GM23248 (cell line): ENCODE measurements around the gene CEP164. TPM values are rescaled to one million over a fixed set of nuclear protein-coding genes. Genes with fewer than 3 reads are reported as not detected.

Experiments
- DNase-seq: peaks from one replicate; pipeline ENCODE4 v3.0.0-alpha.2; 2015
- H2AFZ ChIP-seq: fragments of 200-600 bp; sonication (generic); 2 replicates; pipeline ENCODE4 v1.6.1; 2016; ENCODE audit warnings: antibody characterized with exemption
- H3F3A ChIP-seq: fragments of 200-600 bp; sonication (generic); 2 replicates; pipeline ENCODE4 v1.6.1; 2016; ENCODE audit warnings: mild to moderate bottlenecking, antibody characterized with exemption, mixed run types; ENCODE audit not compliant: insufficient read depth
- H3K27ac ChIP-seq: fragments of 200-600 bp; sonication (generic); 2 replicates; pipeline ENCODE4 v1.5.1; 2016; ENCODE audit warnings: mild to moderate bottlenecking
- H3K27me3 ChIP-seq: fragments of 200-600 bp; sonication (generic); replicated peaks from 2 replicates; pipeline ENCODE4 v1.6.1; 2016; ENCODE audit warnings: mild to moderate bottlenecking; ENCODE audit not compliant: insufficient read depth
- H3K36me3 ChIP-seq: fragments of 200-600 bp; sonication (generic); 2 replicates; pipeline ENCODE4 v1.6.1; 2016; ENCODE audit warnings: low read depth, mild to moderate bottlenecking
- H3K4me1 ChIP-seq: fragments of 200-600 bp; sonication (generic); 2 replicates; pipeline ENCODE4 v1.6.1; 2016; ENCODE audit warnings: mild to moderate bottlenecking; ENCODE audit not compliant: insufficient read depth
- H3K4me2 ChIP-seq: fragments of 200-600 bp; sonication (generic); one replicate; pipeline ENCODE4 v1.6.1; 2016; ENCODE audit warnings: mild to moderate bottlenecking; ENCODE audit not compliant: unreplicated experiment
- H3K4me3 ChIP-seq: fragments of 200-600 bp; sonication (generic); 2 replicates; pipeline ENCODE4 v1.5.1; 2016; ENCODE audit warnings: mild to moderate bottlenecking
- H3K79me2 ChIP-seq: fragments of 200-600 bp; sonication (generic); 2 replicates; pipeline ENCODE4 v1.6.1; 2016; ENCODE audit warnings: mild to moderate bottlenecking; ENCODE audit not compliant: insufficient read depth
- H3K9ac ChIP-seq: fragments of 200-600 bp; sonication (generic); 2 replicates; pipeline ENCODE4 v1.6.1; 2016; ENCODE audit warnings: mild to moderate bottlenecking
- H3K9me2 ChIP-seq: fragments of 200-600 bp; sonication (generic); 2 replicates; pipeline ENCODE4 v1.6.1; 2016; ENCODE audit warnings: mixed run types, mild to moderate bottlenecking, moderate library complexity; ENCODE audit not compliant: insufficient read depth
- H3K9me3 ChIP-seq: fragments of 200-600 bp; sonication (generic); one replicate; pipeline ENCODE4 v1.6.1; 2017; ENCODE audit warnings: low read depth
- H4K20me1 ChIP-seq: fragments of 200-600 bp; sonication (generic); 2 replicates; pipeline ENCODE4 v1.6.0; 2016; ENCODE audit not compliant: insufficient read depth
- EZH2 ChIP-seq: fragments of 200-600 bp; sonication (generic); IDR thresholded peaks from 2 replicates; pipeline ENCODE4 v1.6.1; 2018; ENCODE audit warnings: antibody characterized with exemption, mild to moderate bottlenecking; ENCODE audit not compliant: insufficient read depth, poor library complexity, severe bottlenecking
- EZH2phosphoT487 ChIP-seq: fragments of 200-600 bp; sonication (generic); IDR thresholded peaks from 2 replicates; pipeline ENCODE4 v1.6.1; 2018; ENCODE audit warnings: antibody characterized with exemption, moderate library complexity, mild to moderate bottlenecking, low read depth; ENCODE audit not compliant: insufficient read depth
- WGBS, 2 experiments: methylation state at CpG; one replicate each; pipeline ENCODE4 v1.1.6; 2015 to 2017; ENCODE audit warnings: low lambda C conversion rate in 2 of 2, low coverage in 1 of 2; ENCODE audit errors: missing lambda C conversion rate in 2 of 2; 5-methylcytosine and 5-hydroxymethylcytosine counted together
- in situ Hi-C: fragments of 300-500 bp; cut with MboI; formaldehyde crosslinking; loops from 2 replicates; pipeline ENCODE4 v1.15.0; 2020
- polyA plus RNA-seq: library from polyadenylated mRNA; unstranded; fragments of >200 nt; fragmentation: Nextera tagmentation; extraction: Ambion mirVana; gene quantifications from 2 replicates; pipeline ENCODE4 v1.2.1, GENCODE V29; 2016
- total RNA-seq: library from RNA; depleted of rRNA; stranded (reverse); fragments of >200 nt; shearing (Covaris generic); gene quantifications from 2 replicates; pipeline ENCODE4 v1.2.3, GENCODE V29; 2014

The CEP164 gene
- total and polyA plus RNA-seq, 2 experiments from 2014 or later, result 20.3 to 30.9 TPM

GRCh38 chr11:117305145-117305544 lies 22.5 kb upstream of the CEP164 start:
- no peak for DNase-seq
- H3K4me1 ChIP-seq, result peaks cover 12% of the 10 kb centered on the region
- H3K79me2 ChIP-seq, result peaks cover 3% of the 10 kb centered on the region; the same call in 1 of the 2 replicates
- no peak overlapping the region for H3K9ac ChIP-seq
- no peak overlapping the region for H3K27ac ChIP-seq
- no peak overlapping the region for H3K4me3 ChIP-seq
- H3F3A ChIP-seq, result no peaks in the 10 kb centered on the region
- H2AFZ ChIP-seq, result no peak overlapping the region
- H3K9me3 ChIP-seq, result no peaks in the 10 kb centered on the region
- 97 to 100% methylated on average over 3 of the region's 3 CpGs for WGBS, 2 experiments
- TF ChIP-seq EZH2 (no peak), EZH2phosphoT487 (no peak)
- no peaks in the 10 kb centered on the region for H3K27me3 ChIP-seq
- no peaks in the 10 kb centered on the region for H4K20me1 ChIP-seq
- in situ Hi-C loops, result no loop called here
- no peaks in the 10 kb centered on the region for H3K9me2 ChIP-seq
- no peaks in the 10 kb centered on the region for H3K36me3 ChIP-seq
- no peak overlapping the region for H3K4me2 ChIP-seq

DNA sequence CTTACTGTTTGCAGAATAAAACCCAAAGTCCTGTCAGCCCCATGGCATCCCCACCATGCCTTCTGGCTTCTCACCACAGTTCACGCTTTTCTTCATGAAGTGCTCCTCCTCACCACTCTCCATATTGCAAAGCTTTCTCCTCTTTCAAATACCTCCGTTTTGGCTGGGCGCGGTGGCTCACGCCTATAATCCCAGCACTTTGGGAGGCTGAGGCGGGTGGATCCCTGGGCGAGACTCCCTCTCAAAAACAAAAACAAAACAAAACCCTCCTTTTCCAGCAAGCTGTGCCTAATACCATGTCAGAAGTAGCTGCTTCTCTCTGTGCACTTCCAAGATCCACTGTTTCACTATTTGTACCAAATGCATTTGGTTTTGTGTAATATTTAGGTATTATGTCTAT lies 18.3 kb upstream of the CEP164 start:
- TF ChIP-seq EZH2 (no peak), EZH2phosphoT487 (no peak)
- DNase-seq, result no peak
- Histone ChIP-seq H3K4me1 (peaks cover 9% of the 10 kb centered on the region), H3K4me2 (no peak overlapping the region), H3K9ac (no peak overlapping the region), H3K36me3 (no peaks in the 10 kb centered on the region), H3K9me3 (no peaks in the 10 kb centered on the region), H4K20me1 (no peaks in the 10 kb centered on the region), H3K27me3 (no peaks in the 10 kb centered on the region), H3K4me3 (no peak overlapping the region), H3K9me2 (no peaks in the 10 kb centered on the region), H3K79me2 (peaks cover 26% of the 10 kb centered on the region), H3K27ac (no peak overlapping the region), H2AFZ (no peak overlapping the region), H3F3A (no peaks in the 10 kb centered on the region)
- 97 to 99% methylated on average over 7 of the region's 7 CpGs for WGBS, 2 experiments
- in situ Hi-C loops, result no loop called here

GRCh38 chr11:117313091-117313490 lies 14.6 kb upstream of the CEP164 start:
- 85 to 89% methylated on average over 5 of the region's 5 CpGs for WGBS, 2 experiments
- no peaks in the 10 kb centered on the region for H4K20me1 ChIP-seq
- no peaks in the 10 kb centered on the region for H3K27me3 ChIP-seq
- no peak overlapping the region for H3K4me2 ChIP-seq
- no peak overlapping the region for H3K27ac ChIP-seq
- H2AFZ ChIP-seq, result no peak overlapping the region
- peaks cover 41% of the 10 kb centered on the region for H3K79me2 ChIP-seq
- in situ Hi-C loops, result no loop called here
- H3K4me1 ChIP-seq, result peaks cover 25% of the 10 kb centered on the region
- H3K4me3 ChIP-seq, result no peak overlapping the region
- TF ChIP-seq EZH2, result no peak
- TF ChIP-seq EZH2phosphoT487, result no peak
- H3K9me2 ChIP-seq, result no peaks in the 10 kb centered on the region
- H3F3A ChIP-seq, result no peaks in the 10 kb centered on the region
- H3K36me3 ChIP-seq, result no peaks in the 10 kb centered on the region
- DNase-seq, result no peak
- H3K9me3 ChIP-seq, result no peaks in the 10 kb centered on the region
- no peak overlapping the region for H3K9ac ChIP-seq

DNA sequence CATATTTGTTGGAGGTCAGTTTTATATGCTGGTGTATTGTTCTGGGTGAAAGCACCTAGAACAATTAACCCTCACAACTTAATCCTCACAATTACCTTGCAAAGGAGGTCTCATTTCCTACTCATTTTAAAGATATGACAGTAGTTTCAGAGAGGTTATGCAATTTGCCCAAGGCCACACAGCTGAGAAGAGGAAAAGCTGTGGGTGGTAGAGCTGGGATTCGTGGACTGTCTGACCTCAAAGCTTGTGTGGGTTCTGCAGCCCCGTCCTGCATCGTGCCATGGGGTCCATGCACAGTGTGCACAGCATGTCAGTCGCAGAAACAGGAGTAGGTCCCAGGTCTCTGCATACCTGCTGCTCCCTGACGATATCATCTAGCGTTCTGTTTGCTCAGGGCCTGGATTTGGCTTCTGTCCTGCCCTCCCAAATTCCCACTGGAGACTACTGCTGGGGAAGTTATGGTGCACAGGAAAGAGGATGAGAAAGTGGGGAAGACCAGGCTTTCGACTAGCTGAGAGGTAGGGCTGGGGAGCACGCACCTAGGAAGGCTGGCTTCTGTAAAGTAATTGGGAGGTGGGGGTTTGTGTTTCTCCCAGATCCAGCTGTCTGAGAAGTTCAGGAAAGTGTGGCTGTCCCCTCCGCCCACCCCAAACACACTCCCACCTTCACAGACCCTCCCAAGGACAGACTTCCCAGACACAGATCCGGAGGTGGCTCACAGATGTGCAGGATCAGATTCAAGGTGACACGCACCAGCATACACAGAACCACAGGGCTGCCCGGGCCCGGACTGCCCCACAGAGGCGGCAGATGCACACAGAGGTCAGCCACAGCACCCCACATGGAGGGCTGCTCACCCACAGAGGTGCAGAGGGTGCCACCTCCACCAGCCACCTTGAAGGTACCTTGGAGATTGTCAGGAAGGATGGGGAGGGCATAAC lies 13.6 kb upstream of the CEP164 start:
- Histone ChIP-seq H2AFZ (peak overlapping the region; percentile 99; the same call in 1 of the 2 replicates), H3K36me3 (no peaks in the 10 kb centered on the region), H3K4me1 (peaks cover 29% of the 10 kb centered on the region), H4K20me1 (no peaks in the 10 kb centered on the region), H3K79me2 (peaks cover 41% of the 10 kb centered on the region), H3K27me3 (no peaks in the 10 kb centered on the region), H3K9me3 (no peaks in the 10 kb centered on the region), H3K4me3 (peak overlapping the region; percentile 95), H3K27ac (no peak overlapping the region), H3K4me2 (peak overlapping the region; percentile 91), H3F3A (0 out of 2 replicates have a peak, but pooled peaks cover 5% of the 10 kb centered on the region), H3K9me2 (no peaks in the 10 kb centered on the region), H3K9ac (peak overlapping the region; percentile 81)
- in situ Hi-C loops, result no loop called here
- DNase-seq, result no peak
- TF ChIP-seq EZH2phosphoT487, result no peak
- 68 to 72% methylated on average over 14 of the region's 14 CpGs for WGBS, 2 experiments
